ENCODE measurements around the gene SELENOO. TPM values are rescaled to one million over a fixed set of nuclear protein-coding genes. Genes with fewer than 3 reads are reported as not detected.
"Not testable (repeated sequence)": the region's sequence is repeated elsewhere in the genome, so short reads cannot be mapped to it uniquely, and the experiment has no call there.

SELENOO gene
- total RNA-seq, 1 donor from 2014 or later = 14.5 TPM

DNA sequence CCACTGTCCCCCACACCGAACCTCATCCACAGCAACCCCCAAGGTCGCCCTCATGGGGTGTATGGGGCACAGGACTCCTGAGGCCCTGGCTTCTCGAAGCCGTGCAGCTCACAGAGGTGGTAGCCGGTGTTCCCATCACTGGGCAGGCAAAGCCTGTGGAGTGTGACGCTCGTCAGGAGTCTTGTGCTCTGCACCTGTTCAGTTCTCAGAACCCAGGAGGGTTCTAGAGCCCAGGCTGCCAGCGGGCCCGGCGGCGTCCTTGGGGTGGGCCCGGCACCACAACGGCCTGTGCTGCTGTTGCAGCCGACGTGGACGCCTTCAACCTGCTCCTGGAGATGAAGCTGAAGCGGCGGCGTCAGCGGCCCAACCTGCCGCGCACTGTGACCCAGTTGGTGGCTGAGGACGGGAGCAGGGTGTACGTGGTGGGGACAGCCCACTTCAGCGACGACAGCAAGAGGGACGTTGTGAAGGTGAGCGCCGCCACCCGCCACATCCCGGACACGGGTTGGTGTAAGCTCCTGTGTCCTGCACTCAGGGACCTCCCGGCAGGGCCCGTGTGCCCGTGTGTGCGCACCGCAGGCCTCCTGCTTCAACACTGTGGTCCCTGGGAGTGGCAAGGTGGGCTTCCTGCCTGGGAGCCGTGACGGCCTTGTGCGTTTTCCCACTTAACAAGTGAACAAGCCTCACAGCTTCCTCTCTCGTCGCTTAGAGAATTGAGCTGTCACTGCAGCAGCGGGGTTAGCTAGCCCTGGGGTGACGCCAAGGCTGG is 6.6 kb upstream of the SELENOO start:
- no peak for ATAC-seq
- DNase-seq = no peak
- intact Hi-C loops (cut with micrococcal nuclease) = no loop called here

DNA sequence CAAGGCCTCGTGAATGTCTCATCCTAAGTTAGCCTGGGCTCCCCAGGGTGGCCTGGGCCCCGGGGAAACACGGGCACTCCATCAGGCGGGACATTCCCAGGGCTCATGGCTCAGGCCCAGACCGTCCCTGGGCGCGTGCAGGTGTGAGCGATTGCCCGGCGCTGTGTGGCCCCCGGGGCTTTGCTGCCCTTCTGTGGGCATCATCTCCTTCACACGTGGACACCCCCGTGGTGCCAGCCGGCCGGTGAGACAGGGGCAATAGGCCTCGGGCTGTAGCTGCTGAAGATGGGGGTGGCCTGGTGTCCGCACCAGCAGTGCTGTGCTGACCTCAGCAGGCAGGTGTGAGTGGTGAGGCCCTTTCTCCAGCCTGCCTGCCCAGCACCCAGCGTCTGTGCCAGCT is 4.6 kb upstream of the SELENOO start:
- intact Hi-C loops (cut with micrococcal nuclease) = no loop called here
- ATAC-seq (no peak), DNase-seq (no peak)

DNA sequence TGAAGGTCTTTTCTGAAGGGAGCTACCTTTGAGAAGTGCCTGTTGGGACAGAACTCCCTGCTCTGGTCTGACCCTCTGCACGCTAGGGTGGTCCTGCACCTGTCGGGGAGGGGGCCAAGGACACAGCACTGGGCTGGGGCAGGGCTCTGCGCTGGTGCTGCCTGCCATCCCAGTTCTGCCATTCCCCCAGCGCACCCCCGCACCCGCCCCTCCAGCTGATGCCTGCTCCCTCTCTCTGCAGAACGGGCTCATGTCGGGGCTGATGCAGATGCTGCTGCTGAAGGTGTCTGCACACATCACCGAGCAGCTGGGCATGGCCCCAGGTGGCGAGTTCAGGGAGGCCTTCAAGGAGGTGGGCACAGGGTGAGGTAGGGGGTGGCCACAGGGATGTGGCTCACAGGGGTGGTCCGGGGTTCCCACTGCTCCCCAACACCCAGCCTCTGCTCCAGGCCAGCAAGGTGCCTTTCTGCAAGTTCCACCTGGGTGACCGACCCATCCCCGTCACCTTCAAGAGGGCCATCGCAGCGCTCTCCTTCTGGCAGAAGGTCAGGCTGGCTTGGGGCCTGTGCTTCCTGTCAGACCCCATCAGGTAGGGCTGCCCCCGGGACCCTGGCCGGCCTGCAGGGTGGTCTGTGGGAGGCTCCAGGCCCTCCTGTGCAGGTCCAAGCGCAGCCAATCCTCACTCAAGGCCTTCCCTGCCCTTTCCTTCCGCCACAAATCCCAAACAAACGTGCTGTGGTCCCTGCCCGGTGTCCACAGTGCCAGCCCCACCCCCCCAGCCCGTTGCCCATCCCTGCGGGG is 3.6 kb upstream of the SELENOO start:
- no peak for ATAC-seq
- intact Hi-C loops (cut with micrococcal nuclease) = no loop called here
- DNase-seq = no peak

DNA sequence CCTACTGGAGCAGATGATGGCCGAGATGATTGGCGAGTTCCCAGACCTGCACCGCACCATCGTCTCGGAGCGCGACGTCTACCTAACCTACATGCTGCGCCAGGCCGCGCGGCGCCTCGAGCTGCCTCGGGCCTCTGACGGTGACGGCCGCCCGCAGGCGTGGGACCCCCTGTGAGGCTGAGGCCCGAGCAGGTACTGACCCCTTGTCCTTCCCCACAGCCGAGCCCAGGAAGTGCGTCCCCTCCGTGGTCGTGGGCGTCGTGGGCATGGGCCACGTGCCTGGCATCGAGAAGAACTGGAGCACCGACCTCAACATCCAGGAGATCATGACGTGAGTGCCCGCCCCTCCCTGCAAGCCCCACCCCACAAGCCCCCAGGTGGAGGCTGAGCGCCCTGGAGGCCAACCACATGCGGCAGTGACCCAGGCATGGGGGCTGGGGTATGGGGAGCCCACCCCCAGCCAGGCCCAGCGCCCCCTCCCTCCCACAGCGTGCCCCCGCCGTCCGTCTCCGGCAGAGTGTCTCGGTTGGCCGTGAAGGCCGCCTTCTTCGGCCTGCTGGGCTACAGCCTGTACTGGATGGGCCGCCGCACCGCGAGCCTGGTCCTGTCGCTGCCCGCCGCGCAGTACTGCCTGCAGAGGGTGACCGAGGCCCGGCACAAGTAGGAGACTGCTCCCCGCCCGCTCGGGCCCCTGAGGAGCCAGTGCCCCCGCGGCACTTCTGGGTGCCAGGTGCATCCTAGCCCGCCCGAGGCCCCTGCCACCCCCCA is 2.8 kb upstream of the SELENOO start:
- DNase-seq = no peak
- ATAC-seq = no peak
- intact Hi-C loops (cut with micrococcal nuclease) = no loop called here

DNA sequence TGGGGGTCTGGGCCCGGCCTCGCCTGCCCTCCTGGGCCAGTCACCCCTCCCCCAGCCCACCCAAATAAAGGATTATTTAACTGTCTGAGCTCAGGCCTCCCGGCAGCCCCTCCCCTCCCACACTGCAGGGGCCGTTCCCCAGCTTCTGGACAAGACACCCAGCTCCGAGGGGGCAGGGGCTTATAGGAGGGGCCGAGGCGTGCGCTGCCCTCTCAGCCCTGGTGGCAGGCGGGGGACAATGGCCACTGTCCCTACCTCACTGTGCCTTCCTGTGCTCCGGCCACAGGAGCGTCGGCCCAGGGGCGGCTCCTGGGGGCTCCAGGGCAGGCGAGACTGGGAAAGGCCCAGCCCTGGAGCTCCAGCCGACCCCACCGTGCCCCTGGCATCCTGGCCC is 2.2 kb upstream of the SELENOO start:
- no peak for ATAC-seq
- no peak for DNase-seq
- intact Hi-C loops (cut with micrococcal nuclease) = no loop called here

DNA sequence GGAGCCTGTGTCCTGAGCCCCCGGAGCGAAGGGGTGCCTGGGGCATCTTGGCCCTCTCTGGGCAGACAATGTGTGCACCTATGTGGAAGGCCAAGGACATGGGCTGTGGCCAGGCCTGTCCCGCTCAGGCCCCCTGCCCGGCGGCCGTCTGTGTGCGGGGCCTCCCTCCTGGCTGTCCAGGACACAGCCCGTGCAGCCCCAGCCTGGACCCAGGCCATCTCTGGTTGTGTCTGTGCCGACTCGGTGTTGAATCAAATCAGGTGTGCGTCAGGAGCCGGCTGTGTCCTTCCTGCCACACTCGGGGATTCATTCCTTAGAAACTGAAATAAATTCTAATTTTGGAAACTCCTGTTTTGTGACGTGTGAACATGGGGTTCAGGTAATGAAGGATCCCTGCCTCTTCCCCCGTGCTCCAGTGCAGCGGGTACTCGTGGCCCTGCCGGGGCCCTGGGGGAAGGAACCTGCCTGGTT is 1.5 kb upstream of the SELENOO start:
- intact Hi-C loops (cut with micrococcal nuclease) = no loop called here
- DNase-seq (no peak), ATAC-seq (no peak)

DNA sequence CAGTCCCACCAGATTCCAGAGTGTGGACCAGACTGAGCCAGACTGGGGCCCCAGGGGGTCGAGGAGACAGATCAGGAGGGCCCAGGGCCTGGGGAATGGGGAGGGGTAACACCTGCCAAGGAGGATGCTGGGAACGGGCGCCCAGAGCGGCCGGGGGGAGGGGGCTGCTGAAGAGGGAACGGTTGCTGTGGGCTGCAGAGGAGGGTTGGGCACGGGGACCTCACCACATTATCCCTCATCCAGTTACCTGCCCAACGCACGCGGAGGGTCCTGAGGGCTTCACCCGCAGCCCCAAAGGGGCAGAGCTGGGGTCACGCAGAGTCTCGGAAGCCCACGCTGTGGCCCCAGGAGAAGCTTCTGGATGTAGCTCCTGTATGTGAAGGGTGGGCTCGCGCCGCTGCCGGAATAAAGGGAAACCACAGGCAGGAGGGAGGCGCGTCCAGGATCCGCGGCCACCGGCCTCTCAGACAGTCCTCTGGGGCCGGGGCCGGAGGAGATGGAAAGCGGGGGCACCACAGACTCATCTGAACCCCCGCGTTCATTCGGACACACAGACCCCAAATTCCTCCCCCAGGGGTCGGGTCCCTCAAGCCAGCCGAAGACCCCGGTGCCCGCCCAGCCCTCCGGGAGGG is 866 bp upstream of the SELENOO start:
- DNase-seq (no peak), ATAC-seq (peak; percentile 14)
- intact Hi-C loops (cut with micrococcal nuclease) = no loop called here

DNA sequence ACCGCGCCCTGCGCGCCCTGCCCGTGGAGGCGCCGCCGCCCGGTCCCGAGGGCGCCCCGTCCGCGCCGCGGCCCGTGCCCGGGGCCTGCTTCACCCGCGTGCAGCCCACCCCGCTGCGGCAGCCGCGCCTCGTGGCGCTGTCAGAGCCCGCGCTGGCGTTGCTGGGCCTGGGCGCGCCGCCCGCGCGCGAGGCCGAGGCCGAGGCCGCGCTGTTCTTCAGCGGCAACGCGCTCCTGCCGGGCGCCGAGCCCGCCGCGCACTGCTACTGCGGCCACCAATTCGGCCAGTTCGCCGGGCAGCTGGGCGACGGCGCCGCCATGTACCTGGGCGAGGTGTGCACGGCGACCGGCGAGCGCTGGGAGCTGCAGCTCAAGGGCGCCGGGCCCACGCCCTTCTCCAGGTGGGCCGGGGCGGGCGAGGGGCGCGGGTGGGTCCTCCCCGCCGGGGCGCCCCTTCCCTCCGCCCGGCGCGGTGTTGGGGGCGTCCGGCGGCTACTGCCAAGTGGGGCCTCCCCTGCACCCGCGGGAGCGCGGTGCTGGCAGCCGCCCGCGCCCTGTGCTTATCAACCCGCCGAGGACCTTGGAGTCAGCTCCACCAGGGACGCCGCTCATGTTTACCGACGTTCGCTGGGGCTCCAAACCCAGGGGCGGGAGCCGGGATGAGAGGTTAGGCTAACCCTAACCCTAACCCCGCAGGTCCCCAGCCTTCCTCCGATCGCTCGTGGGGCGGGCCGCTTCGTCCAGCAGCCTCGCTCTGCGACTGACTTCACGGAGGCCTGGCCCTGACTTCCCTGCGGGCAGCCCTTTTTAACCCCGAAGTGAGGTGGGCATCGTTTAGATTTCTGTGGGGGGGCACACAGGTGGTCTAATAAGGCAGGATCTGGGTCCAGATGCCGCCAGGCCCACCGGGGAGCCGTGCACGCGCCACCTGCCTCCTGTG is 649 bp downstream of the SELENOO start:
- peak; percentile 15 for ATAC-seq
- peak; percentile 63 for DNase-seq
- intact Hi-C loops (cut with micrococcal nuclease) = no loop called here

DNA sequence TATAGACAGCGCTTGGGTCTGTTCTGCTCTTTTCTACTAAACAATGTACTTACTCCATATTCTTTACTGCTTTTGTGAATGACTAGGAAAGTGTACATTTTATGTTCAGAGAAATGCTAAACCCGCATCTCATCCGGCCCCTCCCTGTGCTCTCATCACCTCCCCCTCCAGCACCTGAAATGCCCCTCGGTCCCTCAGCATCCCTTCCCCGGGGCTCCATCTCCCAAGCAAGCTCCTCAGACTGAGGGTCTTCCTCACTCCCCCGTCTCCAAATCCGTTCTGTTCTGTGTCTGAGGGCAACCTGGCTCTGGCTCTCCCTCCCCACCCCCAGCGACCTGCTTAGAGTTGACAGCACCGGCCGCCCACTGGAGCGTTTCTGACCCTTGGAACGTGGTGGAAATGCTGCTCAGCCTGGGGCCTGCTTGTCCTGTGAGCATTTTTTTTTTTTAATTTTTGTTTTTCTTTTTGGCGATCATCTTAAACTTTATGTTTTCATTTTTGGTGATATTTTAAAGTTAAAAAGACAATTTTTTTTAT is 1.4 kb downstream of the SELENOO start:
- no peak for DNase-seq

DNA sequence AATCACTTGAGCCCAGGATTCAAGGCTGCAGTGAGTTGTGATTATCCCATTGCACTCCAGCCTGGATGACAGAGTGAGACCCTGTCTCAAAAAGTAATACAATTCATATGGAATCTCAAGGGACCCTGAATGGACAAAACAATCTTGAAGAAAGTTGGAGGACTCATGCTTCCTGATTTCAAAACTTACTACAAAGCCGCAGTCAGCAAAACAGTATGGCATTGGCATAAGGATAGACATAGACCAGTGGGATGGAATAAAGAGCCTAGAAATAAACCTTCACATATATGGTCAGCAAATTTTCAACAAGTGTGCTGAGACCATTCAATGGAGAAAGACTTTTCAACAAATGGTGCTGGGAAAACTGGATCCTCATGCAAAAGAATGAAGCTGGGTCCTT is 2.5 kb downstream of the SELENOO start:
- DNase-seq (no peak), ATAC-seq (no peak)
- intact Hi-C loops (cut with micrococcal nuclease) = no loop called here

More for the DNA sequence above, 1.4 kb downstream of the SELENOO start:
- intact Hi-C loops (cut with micrococcal nuclease) = no loop called here
- ATAC-seq = no peak

DNA sequence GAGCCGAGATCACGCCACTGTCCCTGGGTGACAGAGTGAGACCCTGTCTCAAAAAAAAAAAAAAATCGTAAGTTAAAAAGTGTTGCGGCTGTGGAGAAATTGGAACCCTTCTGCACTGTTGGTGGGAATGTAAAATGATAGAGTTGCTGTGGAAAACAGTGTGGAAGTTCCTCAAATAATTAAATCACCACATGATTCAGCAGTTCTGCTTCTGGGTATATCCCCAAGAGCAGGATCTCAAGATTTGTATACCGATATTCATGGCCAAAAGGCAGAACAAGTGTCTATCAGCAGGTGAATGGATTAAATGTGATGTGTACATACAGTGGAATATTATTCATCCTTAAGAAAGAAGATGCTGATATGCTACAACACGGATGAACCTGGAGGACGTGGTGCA is 3.8 kb downstream of the SELENOO start:
- no peak for ATAC-seq
- intact Hi-C loops (cut with micrococcal nuclease) = no loop called here
- DNase-seq = no peak

DNA sequence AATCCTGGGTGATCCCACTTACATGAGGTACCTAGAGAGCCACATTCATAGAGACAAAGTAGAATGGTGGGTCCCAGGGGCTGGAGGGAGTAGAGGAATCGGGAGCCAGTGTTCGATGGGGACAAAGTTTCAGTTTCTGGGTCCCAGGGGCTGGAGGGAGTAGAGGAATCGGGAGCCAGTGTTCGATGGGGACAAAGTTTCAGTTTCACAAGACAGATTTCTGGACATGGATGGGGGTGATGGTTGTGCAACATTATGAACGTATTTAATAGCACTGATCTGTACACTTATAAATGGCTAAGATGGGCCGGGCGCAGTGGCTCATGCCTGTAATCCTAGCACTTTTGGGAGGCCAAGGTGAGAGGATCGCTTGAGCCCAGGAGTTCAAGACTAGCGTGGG is 4.2 kb downstream of the SELENOO start:
- intact Hi-C loops (cut with micrococcal nuclease); DNase-seq; ATAC-seq: not testable (repeated sequence)

DNA sequence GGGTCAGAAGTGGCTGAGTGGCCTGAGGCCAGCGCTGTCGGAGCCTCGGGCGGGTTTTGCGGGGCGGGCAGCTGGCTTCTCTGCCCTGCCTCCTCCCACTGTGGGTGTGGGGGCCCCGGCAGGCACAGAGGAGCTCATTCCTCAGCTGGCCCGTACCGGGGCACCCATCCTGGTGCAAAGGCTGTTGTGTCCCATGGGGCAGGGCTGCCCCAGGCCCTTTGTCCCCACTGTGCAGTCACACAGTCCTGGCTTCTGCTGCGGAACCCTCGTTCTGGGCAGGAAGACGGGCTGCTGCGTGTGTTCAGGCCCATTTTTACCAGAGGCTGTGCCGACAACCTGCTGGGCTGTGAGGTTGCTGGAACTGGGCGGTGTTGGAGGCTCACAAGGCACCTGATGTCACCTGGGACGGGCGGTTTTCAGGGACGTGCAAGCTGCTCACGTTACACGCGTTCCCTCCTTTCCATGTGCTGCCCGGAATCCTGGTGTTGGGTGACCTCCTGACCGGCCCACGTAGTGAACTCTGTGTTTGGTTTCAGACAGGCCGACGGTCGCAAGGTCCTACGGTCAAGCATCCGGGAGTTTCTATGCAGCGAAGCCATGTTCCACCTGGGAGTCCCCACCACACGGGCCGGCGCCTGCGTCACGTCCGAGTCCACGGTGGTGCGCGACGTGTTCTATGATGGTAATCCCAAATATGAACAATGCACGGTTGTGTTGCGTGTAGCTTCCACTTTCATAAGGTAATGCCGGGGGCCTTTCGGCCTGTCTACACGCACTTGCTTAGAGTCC is 5.2 kb downstream of the SELENOO start:
- DNase-seq (no peak), ATAC-seq (no peak)
- intact Hi-C loops (cut with micrococcal nuclease) = no loop called here

DNA sequence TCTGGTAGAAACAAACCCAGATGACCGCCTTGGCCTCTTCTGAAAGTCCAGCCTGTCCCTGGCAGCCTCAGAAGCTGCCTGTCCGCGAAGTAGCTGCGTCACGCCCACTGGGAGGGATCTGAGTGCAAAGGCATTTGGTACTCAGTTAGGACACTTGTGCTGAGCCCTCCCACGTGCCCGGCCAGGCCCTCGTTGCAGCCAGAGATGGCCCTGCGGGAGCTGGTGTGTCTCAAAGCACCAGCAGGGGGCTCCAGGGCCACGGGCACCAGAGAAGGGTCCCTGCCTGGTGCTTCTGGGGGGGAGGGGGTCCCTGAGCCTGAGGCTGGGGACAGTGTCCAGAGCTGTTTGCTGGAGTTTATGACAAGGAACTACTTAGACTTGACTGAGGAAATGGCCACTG is 5.8 kb downstream of the SELENOO start:
- peak; percentile 85 for ATAC-seq
- intact Hi-C loops (cut with micrococcal nuclease) = no loop called here
- DNase-seq = peak; percentile 88

DNA sequence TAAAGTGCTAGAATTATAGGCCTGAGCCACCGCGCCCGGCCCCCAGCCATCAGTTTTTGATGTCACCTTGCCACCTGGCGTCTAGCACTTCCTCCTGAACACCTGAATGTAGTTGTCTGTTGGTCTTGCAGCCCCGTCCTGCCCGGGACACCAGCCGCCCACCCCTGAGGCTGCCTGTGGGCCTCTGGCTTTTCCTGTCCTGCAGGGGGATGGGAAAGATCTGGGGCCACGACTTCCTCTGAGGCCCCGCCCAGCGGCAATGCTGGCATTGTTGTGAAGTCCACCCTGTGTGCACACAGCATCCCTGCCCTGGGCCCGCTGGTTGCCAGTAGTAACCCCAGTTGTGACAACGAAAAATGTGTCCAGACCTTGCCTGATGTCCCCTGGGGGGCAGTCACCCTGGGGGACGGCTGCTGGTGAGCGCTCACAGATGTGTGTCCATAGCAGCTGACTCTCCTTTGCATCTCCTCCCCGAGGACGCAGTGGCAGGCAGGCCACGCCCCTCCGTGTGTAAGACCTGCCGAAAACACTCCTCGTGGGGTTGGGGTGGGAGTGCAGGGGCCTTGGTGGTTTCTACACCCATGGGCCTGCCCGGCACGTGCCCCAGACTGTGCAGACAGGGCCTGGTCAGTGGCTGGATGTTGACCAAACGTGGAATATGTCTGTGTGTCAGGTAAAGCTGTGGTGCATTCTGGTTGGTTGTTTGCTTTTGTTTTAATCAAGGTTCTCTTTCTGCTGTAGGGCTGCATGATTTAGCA is 6.8 kb downstream of the SELENOO start:
- intact Hi-C loops (cut with micrococcal nuclease) = no loop called here
- DNase-seq (no peak), ATAC-seq (no peak)

DNA sequence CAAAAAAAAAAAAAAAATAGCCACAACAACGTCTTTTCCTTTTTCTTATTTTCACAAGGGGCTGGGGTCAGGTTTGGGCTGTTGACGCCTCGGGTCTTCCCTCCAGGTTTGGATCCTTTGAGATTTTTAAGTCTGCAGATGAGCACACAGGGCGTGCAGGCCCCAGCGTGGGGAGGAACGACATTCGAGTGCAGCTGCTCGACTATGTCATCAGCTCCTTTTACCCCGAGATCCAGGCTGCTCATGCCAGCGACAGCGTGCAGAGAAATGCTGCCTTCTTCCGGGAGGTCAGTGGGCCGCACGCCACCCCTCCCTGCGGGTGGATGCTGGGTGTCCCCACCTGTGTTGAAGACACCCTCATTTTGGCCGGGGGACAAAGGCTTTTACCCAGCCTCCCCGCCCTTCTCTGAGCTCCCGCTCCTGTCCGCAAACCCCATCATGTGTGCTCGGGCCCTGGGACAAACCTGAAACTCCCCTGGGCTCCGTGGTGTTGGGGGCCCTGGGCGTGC is 7.7 kb downstream of the SELENOO start:
- DNase-seq (no peak), ATAC-seq (no peak)
- intact Hi-C loops (cut with micrococcal nuclease) = no loop called here
